HEK293T (cell line): ENCODE data around the gene RNF43.

Experiments
- CTCF ChIA-PET: fragments of 350-600 bp; formaldehyde crosslinking; extraction: SDS; loops from one replicate; lab custom pipeline; 2021; ENCODE audit warnings: antibody characterized with exemption, inconsistent platforms; lab: Yijun Ruan, JAX
- POLR2A ChIA-PET: fragments of 350-600 bp; formaldehyde crosslinking; extraction: SDS; loops from one replicate; lab custom pipeline; 2020; ENCODE audit warnings: antibody characterized with exemption, inconsistent platforms; lab: Yijun Ruan, JAX
- DNase-seq: peaks from one replicate; pipeline ENCODE4 v3.0.0; 2012; ENCODE audit warnings: mixed read lengths; ENCODE audit errors: extremely low spot score
- ARNT ChIP-seq: fragments of 450-650 bp; IDR thresholded peaks from 2 replicates; pipeline ENCODE4 v1.6.1; 2017; ENCODE audit warnings: mild to moderate bottlenecking
- BHLHE40 ChIP-seq: fragments of 450-650 bp; IDR thresholded peaks from 2 replicates; pipeline ENCODE4 v1.6.1; 2016; ENCODE audit warnings: mild to moderate bottlenecking, moderate library complexity, borderline replicate concordance
- CTBP1 ChIP-seq: fragments of 450-650 bp; IDR thresholded peaks from 2 replicates; pipeline ENCODE4 v1.6.1; 2016; ENCODE audit warnings: borderline replicate concordance
- ELF4 ChIP-seq: fragments of 450-650 bp; IDR thresholded peaks from 2 replicates; pipeline ENCODE4 v1.6.1; 2017; ENCODE audit warnings: antibody characterized with exemption
- FOXA1 ChIP-seq: fragments of 450-650 bp; IDR thresholded peaks from 2 replicates; pipeline ENCODE4 v1.6.1; 2016; ENCODE audit warnings: mild to moderate bottlenecking
- FOXK2 ChIP-seq: fragments of 450-650 bp; IDR thresholded peaks from 2 replicates; pipeline ENCODE4 v1.6.1; 2016; ENCODE audit warnings: mild to moderate bottlenecking
- FOXM1 ChIP-seq: fragments of 450-650 bp; IDR thresholded peaks from 2 replicates; pipeline ENCODE4 v1.6.1; 2017; ENCODE audit warnings: mild to moderate bottlenecking, borderline replicate concordance
- HDGF ChIP-seq: fragments of 450-650 bp; IDR thresholded peaks from 2 replicates; pipeline ENCODE4 v1.6.1; 2017; ENCODE audit warnings: antibody characterized with exemption, borderline replicate concordance
- L3MBTL2 ChIP-seq: fragments of 450-650 bp; conservative IDR thresholded peaks from 2 replicates; pipeline ENCODE4 v1.6.1; 2016; ENCODE audit warnings: mild to moderate bottlenecking
- LEF1 ChIP-seq: fragments of 450-650 bp; IDR thresholded peaks from 2 replicates; pipeline ENCODE4 v1.6.1; 2017; ENCODE audit warnings: mild to moderate bottlenecking, borderline replicate concordance
- NFRKB ChIP-seq: fragments of 450-650 bp; IDR thresholded peaks from 2 replicates; pipeline ENCODE4 v1.6.1; 2016; ENCODE audit warnings: mild to moderate bottlenecking, moderate library complexity
- SP1 ChIP-seq: fragments of 450-650 bp; IDR thresholded peaks from 2 replicates; pipeline ENCODE4 v1.6.1; 2017
- SUZ12 ChIP-seq: fragments of 450-650 bp; IDR thresholded peaks from 2 replicates; pipeline ENCODE4 v1.6.1; 2016; ENCODE audit warnings: mild to moderate bottlenecking
- TARDBP ChIP-seq: fragments of 450-650 bp; IDR thresholded peaks from 2 replicates; pipeline ENCODE4 v1.6.1; 2016
- ZNF384 ChIP-seq: fragments of 450-650 bp; IDR thresholded peaks from 2 replicates; pipeline ENCODE4 v1.6.1; 2016
- TF ChIP-seq, protein P1 (sequence below): fragments of 450-650 bp; IDR thresholded peaks from 2 replicates; pipeline ENCODE4 v1.6.1; 2016

RNF43 gene

DNA sequence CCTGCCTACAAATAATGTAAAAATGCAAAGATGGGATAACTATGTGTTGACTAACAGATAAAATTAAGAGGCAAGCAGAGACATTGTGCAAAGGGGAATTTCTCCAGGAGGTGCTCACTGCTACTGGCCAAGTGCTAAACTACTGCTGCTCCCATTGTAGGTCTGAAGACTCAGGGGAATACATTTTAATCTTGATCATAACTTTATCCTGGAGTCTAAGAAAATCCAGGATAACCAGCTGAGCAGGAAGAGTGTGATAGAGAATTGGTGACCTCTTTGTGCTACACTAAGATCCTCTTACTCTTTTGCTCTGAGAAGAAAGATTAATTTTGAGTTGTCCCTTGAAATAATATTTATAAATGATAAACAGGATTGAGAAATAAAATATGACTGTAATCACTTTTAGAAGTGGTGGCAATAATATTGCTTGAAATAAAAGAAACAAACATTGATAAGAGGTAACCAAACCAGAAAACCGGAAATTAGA lies 5.9 kb downstream of the RNF43 start:
- no peak for TF ChIP-seq ARNT
- no peak for TF ChIP-seq ZNF384
- TF ChIP-seq L3MBTL2: no peak
- no peak for TF ChIP-seq NFRKB
- CTCF ChIA-PET: interaction anchor here (1.3 kb wide), 1 partner anchor 94 kb away, joined by 5 read pairs; no protein-coding TSS in a partner anchor
- no peak for DNase-seq
- POLR2A ChIA-PET: interaction anchor here (2.8 kb wide), 1 partner anchor 59 kb away, joined by 24 read pairs; the partner anchor contains the start of gene SUPT4H1

- DNase-seq: no peak
- CTCF ChIA-PET: interaction anchor here (1.3 kb wide), 1 partner anchor 93 kb away, joined by 5 read pairs; no protein-coding TSS in a partner anchor
- POLR2A ChIA-PET: interaction anchor here (2.8 kb wide), 1 partner anchor 59 kb away, joined by 24 read pairs; the partner anchor contains the start of gene SUPT4H1
- TF ChIP-seq NFRKB (no peak), TARDBP (no peak), FOXA1 (no peak), ELF4 (no peak), BHLHE40 (no peak), ZNF384 (no peak), SUZ12 (no peak), SP1 (no peak), FOXK2 (no peak), HDGF (no peak), LEF1 (no peak), CTBP1 (no peak), ARNT (no peak), L3MBTL2 (no peak), FOXM1 (no peak)
- TF ChIP-seq, protein P1, sequence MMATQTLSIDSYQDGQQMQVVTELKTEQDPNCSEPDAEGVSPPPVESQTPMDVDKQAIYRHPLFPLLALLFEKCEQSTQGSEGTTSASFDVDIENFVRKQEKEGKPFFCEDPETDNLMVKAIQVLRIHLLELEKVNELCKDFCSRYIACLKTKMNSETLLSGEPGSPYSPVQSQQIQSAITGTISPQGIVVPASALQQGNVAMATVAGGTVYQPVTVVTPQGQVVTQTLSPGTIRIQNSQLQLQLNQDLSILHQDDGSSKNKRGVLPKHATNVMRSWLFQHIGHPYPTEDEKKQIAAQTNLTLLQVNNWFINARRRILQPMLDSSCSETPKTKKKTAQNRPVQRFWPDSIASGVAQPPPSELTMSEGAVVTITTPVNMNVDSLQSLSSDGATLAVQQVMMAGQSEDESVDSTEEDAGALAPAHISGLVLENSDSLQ: no peak
Observed at GRCh38 chr17:58410714-58411407, 6.5 kb downstream of the RNF43 start.

DNA sequence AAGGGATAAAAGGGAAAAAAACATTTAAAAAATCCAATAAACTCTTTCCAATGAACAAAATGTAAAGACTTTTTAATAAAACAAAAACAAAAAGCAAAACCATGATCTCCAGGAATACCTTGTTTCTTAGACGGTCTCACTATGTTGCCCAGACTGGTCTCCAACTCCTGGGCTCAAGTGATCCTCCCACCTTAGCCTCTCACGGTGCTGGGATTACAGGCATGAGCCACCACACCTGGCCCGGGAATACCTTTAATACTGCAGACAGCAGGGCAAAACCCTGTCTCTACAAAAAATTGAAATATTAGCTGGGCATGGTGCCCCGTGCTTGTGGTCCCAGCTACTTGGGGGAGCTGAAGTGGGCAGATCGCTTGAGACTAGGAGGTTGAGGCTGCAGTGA lies 7.9 kb downstream of the RNF43 start:
- no peak for DNase-seq
- CTCF ChIA-PET: no interaction called here
- POLR2A ChIA-PET: interaction anchor here (2.8 kb wide), 1 partner anchor 57 kb away, joined by 24 read pairs; the partner anchor contains the start of gene SUPT4H1
- TF ChIP-seq ARNT (no peak), LEF1 (no peak), HDGF (no peak), L3MBTL2 (no peak)

DNA sequence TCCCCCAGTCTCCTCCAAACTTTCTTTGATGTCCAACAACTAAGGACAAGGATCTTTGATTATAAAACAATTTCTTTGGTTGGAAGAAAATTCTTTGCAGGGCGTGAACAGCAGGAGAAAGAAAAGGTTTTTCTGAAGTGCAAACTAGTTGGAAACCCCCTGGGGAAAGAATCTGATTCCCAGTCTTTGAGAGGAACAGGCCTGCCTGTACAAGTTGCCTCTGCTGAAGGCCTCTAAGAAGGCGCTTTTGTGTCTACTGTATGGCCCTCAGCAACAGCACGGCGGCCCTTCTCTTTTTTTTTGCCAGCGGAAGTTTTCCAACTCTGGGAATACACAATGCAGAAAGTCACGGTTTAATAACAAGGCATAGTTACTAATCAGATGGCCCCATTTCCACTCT lies 14.0 kb downstream of the RNF43 start:
- DNase-seq: no peak
- TF ChIP-seq L3MBTL2 (no peak), ZNF384 (no peak), HDGF (no peak), LEF1 (no peak), ARNT (no peak), FOXA1 (no peak), FOXK2 (no peak)
- CTCF ChIA-PET: no interaction called here
- POLR2A ChIA-PET: interaction anchor here (1.6 to 2.2 kb wide), 2 partner anchors 12 to 51 kb away, joined by 5 to 7 read pairs; partner anchors contain the start of gene SUPT4H1

- ChIA-PET POLR2A (interaction anchor here (1.6 kb wide), 1 partner anchor 50 kb away, joined by 7 read pairs; the partner anchor contains the start of gene SUPT4H1), CTCF (no interaction called here)
- DNase-seq: no peak
- no peak for TF ChIP-seq ZNF384
- TF ChIP-seq NFRKB: no peak
- TF ChIP-seq, protein P1: no peak
- no peak for TF ChIP-seq CTBP1
- no peak for TF ChIP-seq SUZ12
- TF ChIP-seq L3MBTL2: no peak
- no peak for TF ChIP-seq ELF4
- TF ChIP-seq ARNT: no peak
- no peak for TF ChIP-seq HDGF
Observed at GRCh38 chr17:58402679-58403078, 14.7 kb downstream of the RNF43 start.

- no peak for DNase-seq
- CTCF ChIA-PET: no interaction called here
- no peak for TF ChIP-seq ZNF384
- TF ChIP-seq BHLHE40: no peak
- TF ChIP-seq L3MBTL2: no peak
- no peak for TF ChIP-seq ARNT
- no peak for TF ChIP-seq FOXM1
- TF ChIP-seq, protein P1: no peak
- no peak for TF ChIP-seq FOXA1
- no peak for TF ChIP-seq HDGF
- no peak for TF ChIP-seq LEF1
- TF ChIP-seq CTBP1: no peak
- POLR2A ChIA-PET: interaction anchor here (1.9 kb wide), 1 partner anchor 50 kb away, joined by 6 read pairs; the partner anchor contains the start of gene SUPT4H1
Observed at GRCh38 chr17:58402047-58402446, 15.3 kb downstream of the RNF43 start.
